Right cardiac atrium (tissue), 5 donors: ENCODE measurements around the gene ITIH3. TPM values are rescaled to one million over a fixed set of nuclear protein-coding genes. Genes with fewer than 3 reads are reported as not detected.

Experiments used
- ATAC-seq, 2 donors: fragments of 200-7000 bp; cut with Tn5 transposase; one replicate each; pipeline versions ENCODE4 v1.8.0 to v1.9.1; 2020; ENCODE audit warnings: moderate library complexity in 2 of 2, mild to moderate bottlenecking in 1 of 2
- DNase-seq, 3 donors: peaks; one replicate each; pipeline ENCODE4 v3.0.0-alpha.2; 2020
- H3K27ac ChIP-seq: one replicate; pipeline ENCODE4 v1.5.1; 2013; ENCODE audit warnings: mild to moderate bottlenecking, low read length, control low read depth, moderate library complexity
- H3K27me3 ChIP-seq: one replicate; pipeline ENCODE4 v1.6.1; 2013; ENCODE audit not compliant: control insufficient read depth, insufficient read depth
- H3K4me1 ChIP-seq: one replicate; pipeline ENCODE4 v1.6.1; 2013; ENCODE audit warnings: low read length; ENCODE audit not compliant: control insufficient read depth, insufficient read depth
- H3K4me3 ChIP-seq: one replicate; pipeline ENCODE4 v1.5.1; 2013; ENCODE audit warnings: low read length, control low read depth
- H3K9me3 ChIP-seq: one replicate; pipeline ENCODE4 v1.6.1; 2013; ENCODE audit warnings: low read length; ENCODE audit not compliant: control insufficient read depth
- WGBS: extraction: QIAGEN DNeasy Blood & Tissue Kit; methylation state at CpG from one replicate; pipeline ENCODE4 v1.1.7; 2013; 5-methylcytosine and 5-hydroxymethylcytosine counted together
- intact Hi-C, 4 donors: fragments of 100-400 bp; cut with DNase I; formaldehyde crosslinking; loops; one replicate each; pipeline versions ENCODE4 v1.11.0 to v1.14.0; 2022 to 2023
- polyA plus RNA-seq: library from polyadenylated mRNA; stranded (reverse); fragments of 200-250 nt; gene quantifications from one replicate; pipeline ENCODE4 v1.2.3, GENCODE V29; 2013
- total RNA-seq, 4 donors: library from RNA; stranded (reverse); fragmentation: NEBNext Ultra II Directional; extraction: Animal tissue kit (Norgen Biotek cat#: 25700); gene quantifications; one replicate each; pipeline ENCODE4 v1.2.1, GENCODE V29; 2021
- donor health status: healthy with polysubstance abuse.
- donor health status: DM: no; HTN: yes; CAD: no.
- donor health status: DM: no; HTN: no; CAD: no.
- donor health status: DM: no; HTN: yes; CAD: no; lungs with severe emphysema.
- donor health status: DM: yes; HTN: yes; CAD: no.

The ITIH3 gene
- total and polyA plus RNA-seq, 5 donors, result 0.21 to 1.8 (median 0.51) TPM

DNA sequence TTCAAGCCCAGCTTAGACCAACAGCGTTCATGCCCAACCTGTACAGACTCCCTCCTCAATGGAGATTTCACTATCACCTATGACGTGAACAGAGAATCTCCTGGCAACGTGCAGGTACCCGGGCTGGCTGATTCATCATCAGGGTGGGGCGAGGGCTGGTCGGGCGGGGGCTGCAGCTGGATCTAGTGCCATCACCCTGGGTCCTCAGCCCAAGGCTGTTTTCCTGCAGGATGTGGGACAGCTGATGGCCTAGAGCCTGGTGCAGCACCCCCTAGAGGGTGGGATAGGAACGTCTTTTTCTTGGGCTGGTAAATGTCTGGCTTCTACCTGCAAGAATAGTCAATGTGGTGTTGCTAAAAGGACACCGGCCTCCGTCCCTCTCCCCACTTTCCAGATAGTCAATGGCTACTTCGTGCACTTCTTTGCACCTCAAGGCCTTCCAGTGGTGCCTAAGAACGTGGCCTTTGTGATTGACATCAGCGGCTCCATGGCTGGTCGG lies 4.4 kb downstream of the ITIH3 start:
- ATAC-seq, result no peak
- Histone ChIP-seq H3K4me1 (no peaks in the 10 kb centered on the region), H3K9me3 (no peaks in the 10 kb centered on the region), H3K4me3 (no peak overlapping the region), H3K27ac (no peak overlapping the region), H3K27me3 (no peaks in the 10 kb centered on the region)
- intact Hi-C loops, result no loop called here
- DNase-seq, result no peak
- 57% methylated on average over 14 of the region's 14 CpGs for WGBS

DNA sequence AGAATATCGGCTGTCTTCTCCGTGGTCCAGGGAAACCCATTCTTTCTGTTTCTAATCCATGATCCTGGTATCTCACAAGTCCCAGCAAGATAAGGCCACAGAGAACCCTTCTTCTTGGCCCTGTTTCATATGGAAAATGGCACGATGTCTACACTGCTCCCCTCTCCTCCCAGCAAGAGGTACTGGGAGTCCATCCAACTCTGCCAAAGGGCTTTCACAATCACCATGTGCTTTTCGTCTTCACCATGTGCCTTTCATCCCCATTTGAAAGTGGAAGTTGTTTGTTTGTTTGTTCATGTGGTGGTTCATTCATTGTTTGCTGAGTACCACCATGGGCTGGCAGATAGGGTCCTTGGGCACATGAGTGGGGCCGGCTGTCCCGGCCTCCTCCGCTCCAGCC lies 5.5 kb downstream of the ITIH3 start:
- no peak overlapping the region for H3K4me3 ChIP-seq
- H3K27me3 ChIP-seq, result no peaks in the 10 kb centered on the region
- no peak overlapping the region for H3K27ac ChIP-seq
- no peaks in the 10 kb centered on the region for H3K9me3 ChIP-seq
- intact Hi-C loops, result no loop called here
- DNase-seq (peak in 1 of 3 donors; percentile 21), ATAC-seq (no peak)
- WGBS, result 73% methylated on average over 7 of the region's 7 CpGs
- no peaks in the 10 kb centered on the region for H3K4me1 ChIP-seq

DNA sequence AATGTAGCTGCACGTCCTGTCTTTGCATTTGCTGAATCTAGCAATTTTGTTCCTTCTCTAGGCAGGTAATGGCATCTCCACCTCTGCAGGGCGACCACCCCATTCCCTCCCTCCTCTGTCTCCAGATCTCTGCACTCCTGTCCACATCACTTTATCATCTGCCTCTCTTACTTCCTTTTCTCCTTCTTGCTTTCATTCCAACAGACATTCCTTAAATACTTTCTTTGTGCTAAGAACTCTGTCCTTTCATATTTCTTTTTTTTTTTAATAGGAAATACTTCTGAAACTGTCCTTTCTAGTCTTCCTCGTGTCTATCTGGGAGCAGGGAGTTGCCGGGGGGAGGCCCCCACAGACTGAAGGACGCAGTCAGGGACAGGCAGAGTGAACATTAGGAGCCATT lies 7.2 kb downstream of the ITIH3 start:
- Histone ChIP-seq H3K4me3 (no peak overlapping the region), H3K4me1 (no peaks in the 10 kb centered on the region), H3K27ac (no peak overlapping the region), H3K27me3 (no peaks in the 10 kb centered on the region), H3K9me3 (no peaks in the 10 kb centered on the region)
- intact Hi-C loops, result no loop called here
- ATAC-seq (no peak), DNase-seq (no peak)
- 68% methylated on average over 5 of the region's 5 CpGs for WGBS

DNA sequence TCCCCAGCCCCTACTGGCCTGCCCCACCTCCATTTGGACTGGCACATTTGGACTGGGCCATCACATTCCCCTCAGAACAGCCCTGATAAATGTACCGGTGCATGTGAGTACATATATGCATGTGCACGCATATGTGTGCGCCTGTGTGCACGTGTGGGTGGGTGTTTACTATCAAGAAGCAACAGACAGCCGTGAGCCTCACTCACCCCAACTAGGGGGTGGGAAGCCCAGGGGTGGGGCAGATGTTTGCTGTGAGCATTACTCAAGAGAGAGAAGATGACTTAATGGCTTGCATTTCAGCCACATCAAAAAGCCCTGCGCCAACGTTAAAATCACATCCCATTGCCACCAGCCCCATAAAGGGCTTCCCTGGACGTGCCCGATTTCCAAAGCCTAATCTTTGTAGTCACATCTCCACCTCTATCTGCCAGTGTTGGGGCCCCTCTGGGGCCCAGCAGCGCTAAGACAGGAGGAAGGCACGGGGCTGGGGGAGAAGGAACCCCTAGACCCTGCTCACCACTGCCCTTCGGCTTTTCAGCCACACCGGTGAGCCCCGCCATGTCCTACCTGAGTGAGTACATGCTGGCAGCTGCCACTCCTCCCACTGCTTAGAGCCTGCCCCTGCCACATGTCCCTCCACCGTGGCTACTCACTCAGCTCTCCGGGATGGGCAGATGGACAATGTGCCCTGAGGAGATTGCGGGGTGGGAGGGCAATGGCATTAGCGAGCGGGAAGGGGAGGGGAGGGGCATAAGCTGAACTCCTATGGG lies 10.9 kb downstream of the ITIH3 start:
- WGBS, result 76% methylated on average over 19 of the region's 19 CpGs
- no peak overlapping the region for H3K4me3 ChIP-seq
- no peaks in the 10 kb centered on the region for H3K9me3 ChIP-seq
- DNase-seq (peak in 1 of 3 donors; percentile 37), ATAC-seq (no peak)
- intact Hi-C loops, result no loop called here
- no peak overlapping the region for H3K27ac ChIP-seq
- H3K27me3 ChIP-seq, result no peaks in the 10 kb centered on the region
- no peaks in the 10 kb centered on the region for H3K4me1 ChIP-seq

DNA sequence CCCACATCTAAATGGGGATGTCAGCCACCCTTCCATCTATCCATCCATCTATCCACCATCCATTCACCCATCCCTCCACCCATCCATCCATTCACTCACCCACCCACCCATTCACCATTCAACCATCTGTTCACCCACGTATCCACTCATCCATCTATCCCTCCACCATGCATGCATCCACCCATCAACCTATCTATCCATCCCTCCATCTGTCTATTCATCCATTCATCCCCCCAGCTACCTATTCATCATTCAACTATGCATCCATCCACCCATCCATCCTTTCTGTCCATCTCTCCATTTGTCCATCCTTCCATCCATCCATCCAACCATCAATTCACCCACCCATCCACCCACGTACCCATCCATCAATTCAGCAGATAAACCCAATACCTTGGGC lies 14.6 kb downstream of the ITIH3 start:
- Histone ChIP-seq H3K4me3 (no peak overlapping the region), H3K4me1 (no peaks in the 10 kb centered on the region), H3K9me3 (no peaks in the 10 kb centered on the region), H3K27ac (no peak overlapping the region), H3K27me3 (no peaks in the 10 kb centered on the region)
- DNase-seq, result no peak
- intact Hi-C loops, result no loop called here
- no peak for ATAC-seq
- WGBS, result 77% methylated on average over 2 of the region's 2 CpGs

DNA sequence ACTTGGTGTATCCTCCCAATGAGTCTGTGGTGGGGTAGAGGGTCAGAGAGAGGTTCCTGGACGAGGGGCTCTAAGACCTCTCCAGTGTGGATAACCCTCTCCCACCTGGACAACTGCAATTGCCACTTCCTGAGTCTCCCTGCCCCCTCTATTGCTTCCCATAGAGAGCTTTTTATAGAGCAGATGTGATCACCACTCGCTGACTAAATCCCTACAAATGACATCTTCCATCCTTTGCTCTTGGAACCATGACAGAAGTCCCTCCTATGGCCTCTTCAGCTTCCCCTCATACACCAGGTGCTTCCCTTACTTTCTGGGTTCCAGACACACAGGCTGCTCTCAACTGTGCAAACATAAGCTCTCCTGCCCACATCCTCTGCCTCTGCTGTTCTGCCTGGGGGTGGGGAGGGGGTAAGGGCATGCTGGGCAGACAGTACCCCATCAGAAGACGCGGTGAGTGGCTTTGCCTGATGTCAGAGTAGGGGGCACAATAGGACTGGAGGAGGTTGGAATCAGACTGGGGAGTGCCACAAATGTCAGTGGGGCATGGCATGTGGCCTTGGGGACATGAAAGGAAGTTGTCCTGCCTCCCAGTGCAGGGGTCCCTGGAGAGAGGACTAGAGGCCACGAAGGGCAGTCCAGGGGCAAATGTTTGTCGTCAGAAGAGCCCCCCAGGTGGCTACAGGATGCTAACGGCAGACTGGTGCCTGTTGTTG lies 15.2 kb downstream of the ITIH3 start:
- no peak overlapping the region for H3K4me3 ChIP-seq
- intact Hi-C loops, result no loop called here
- 52% methylated on average over 7 of the region's 7 CpGs for WGBS
- no peak overlapping the region for H3K27ac ChIP-seq
- H3K4me1 ChIP-seq, result no peaks in the 10 kb centered on the region
- no peaks in the 10 kb centered on the region for H3K27me3 ChIP-seq
- no peak for DNase-seq
- ATAC-seq, result no peak
- no peaks in the 10 kb centered on the region for H3K9me3 ChIP-seq

DNA sequence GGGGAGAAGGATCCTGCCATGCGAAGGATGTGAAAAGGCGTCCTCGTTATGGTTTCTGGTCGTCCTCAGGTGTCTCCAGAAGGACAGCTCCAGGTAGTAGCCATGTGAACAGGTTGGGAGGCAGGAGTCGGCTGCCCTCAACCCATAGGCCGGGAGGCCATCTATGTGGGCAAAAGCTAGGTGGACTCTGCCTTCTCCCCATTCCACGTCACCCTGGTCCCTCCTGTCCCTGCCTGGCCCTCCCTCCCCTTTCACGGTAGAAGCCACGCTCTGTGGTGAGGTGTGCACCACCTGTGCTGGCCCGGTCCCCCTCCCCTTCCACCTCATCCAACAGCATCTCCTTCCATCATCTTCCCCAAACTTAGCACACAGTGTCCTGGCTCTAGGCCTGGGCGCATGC lies 16.3 kb downstream of the ITIH3 start:
- Histone ChIP-seq H3K9me3 (no peaks in the 10 kb centered on the region), H3K4me1 (no peaks in the 10 kb centered on the region), H3K27ac (no peak overlapping the region), H3K4me3 (no peak overlapping the region), H3K27me3 (no peaks in the 10 kb centered on the region)
- DNase-seq, result no peak
- intact Hi-C loops, result no loop called here
- WGBS, result 90% methylated on average over 11 of the region's 11 CpGs
- peak in 1 of 2 donors; percentile 13 for ATAC-seq

DNA sequence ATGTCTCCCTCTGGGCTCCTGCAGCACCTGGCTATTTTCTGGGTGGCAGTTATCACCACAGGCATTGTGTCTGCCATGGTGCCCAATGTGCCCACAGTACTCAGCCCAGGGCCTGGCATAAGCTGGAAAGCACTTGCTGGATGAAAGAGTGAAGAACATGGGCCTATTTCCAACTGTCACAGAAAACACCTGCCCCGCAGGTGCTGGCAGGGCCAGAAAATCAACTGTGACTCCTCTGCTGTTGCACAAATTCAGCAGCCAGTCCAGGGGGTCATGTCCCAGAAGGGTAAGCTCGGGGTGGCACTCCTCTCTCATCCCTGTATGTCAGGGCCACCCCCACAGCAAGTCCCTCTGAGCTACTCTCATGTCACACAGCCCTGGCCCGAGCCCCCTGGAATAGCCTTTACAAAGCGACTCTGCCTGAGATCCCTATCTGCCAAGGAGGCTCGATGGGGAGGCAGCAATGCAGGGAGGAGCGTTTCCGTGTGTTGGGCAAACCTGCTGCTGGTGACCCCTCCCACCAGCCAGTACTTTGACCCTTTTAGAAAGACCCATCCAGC lies 16.9 kb downstream of the ITIH3 start:
- WGBS, result 80% methylated on average over 7 of the region's 7 CpGs
- DNase-seq (no peak), ATAC-seq (no peak)
- H3K4me1 ChIP-seq, result no peaks in the 10 kb centered on the region
- intact Hi-C loops, result no loop called here
- H3K27ac ChIP-seq, result no peak overlapping the region
- no peaks in the 10 kb centered on the region for H3K9me3 ChIP-seq
- no peak overlapping the region for H3K4me3 ChIP-seq
- H3K27me3 ChIP-seq, result no peaks in the 10 kb centered on the region

DNA sequence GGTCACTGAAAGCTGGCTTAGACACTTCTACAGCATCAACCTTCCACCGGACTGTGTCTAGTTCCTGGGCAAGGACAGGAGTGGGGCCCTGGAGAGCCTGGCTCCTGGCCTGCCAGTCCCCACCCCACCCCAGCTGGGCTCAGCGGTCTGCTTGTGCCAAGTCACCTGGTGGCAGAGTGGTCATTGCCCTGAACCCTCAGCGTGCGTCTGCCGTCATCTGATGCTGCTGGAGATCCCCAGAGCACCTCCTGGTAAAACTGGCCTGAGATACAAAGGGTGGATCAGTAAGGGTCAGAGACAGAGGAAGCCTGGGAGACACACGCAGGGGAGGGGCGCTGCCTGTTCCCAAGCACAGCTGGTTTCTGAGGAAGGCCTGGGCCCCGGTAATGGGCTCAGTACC lies 19.2 kb downstream of the ITIH3 start:
- H3K4me1 ChIP-seq, result no peaks in the 10 kb centered on the region
- WGBS, result 82% methylated on average over 8 of the region's 8 CpGs
- intact Hi-C loops, result no loop called here
- DNase-seq, result peak in 1 of 3 donors; percentile 37
- no peak for ATAC-seq
- H3K4me3 ChIP-seq, result no peak overlapping the region
- no peak overlapping the region for H3K27ac ChIP-seq
- no peaks in the 10 kb centered on the region for H3K9me3 ChIP-seq
- no peaks in the 10 kb centered on the region for H3K27me3 ChIP-seq

DNA sequence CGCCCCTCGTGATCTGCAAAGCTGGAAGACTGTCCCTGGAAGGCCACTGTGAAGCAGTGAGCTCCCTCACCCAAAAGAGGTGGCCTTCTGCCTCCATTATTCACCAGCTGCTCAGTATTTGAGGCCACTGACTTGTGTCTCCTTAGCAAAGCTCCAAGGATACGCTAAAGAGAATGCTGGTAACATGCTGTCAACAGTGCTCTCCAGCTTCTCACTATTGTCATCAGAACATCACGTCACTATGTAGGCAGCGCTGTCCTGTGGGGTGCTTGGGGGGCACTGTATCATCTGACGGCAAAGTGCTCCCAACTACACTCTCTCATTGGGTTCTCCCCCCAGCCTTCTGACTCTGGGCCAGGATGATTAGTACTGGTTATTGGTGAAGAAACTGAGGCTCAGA lies 21.6 kb downstream of the ITIH3 start:
- H3K4me3 ChIP-seq, result no peak overlapping the region
- no peaks in the 10 kb centered on the region for H3K9me3 ChIP-seq
- H3K27ac ChIP-seq, result no peak overlapping the region
- H3K27me3 ChIP-seq, result no peaks in the 10 kb centered on the region
- WGBS, result 90% methylated on average over 6 of the region's 6 CpGs
- DNase-seq (no peak), ATAC-seq (no peak)
- no peaks in the 10 kb centered on the region for H3K4me1 ChIP-seq
- intact Hi-C loops, result no loop called here

DNA sequence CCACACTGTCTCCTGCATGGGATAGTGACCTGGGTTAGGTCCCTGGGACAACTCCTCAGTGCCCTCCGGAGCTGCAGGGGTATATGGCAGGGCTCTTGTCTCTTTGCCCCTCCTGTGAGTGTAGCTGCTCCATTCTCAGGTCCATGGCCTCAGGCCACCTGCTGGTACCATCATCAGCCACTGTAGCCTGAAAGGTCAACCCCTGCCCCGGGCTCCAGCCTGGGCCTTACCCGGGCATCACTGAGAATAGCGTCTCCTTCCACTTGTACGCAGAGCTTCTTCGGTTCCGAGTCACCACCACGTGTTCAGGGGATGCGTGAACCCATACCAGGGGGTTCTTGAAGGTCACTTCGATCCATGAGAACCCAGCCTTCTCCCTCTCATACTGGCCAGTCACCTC lies 22.1 kb downstream of the ITIH3 start:
- Histone ChIP-seq H3K4me3 (no peak overlapping the region), H3K4me1 (no peaks in the 10 kb centered on the region), H3K27me3 (no peaks in the 10 kb centered on the region), H3K9me3 (no peaks in the 10 kb centered on the region), H3K27ac (no peak overlapping the region)
- peak in 1 of 3 donors; percentile 13 for DNase-seq
- WGBS, result 93% methylated on average over 10 of the region's 10 CpGs
- intact Hi-C loops, result no loop called here
- ATAC-seq, result no peak
